DMS79 treated with DMSO at 0.1 percent for 48 hours (cell line): ENCODE results near the gene ZNF514.

ENCODE experiments used
- DNase-seq: peaks from one replicate; lab custom pipeline; 2025; lab: John Stamatoyannopoulos, UW

Gene ZNF514

GRCh38 chr2:95159690-95160449, at the start of gene ZNF514:
Gene ZNF514 (minus strand): TSS chr2:95159848. CDS start chr2:95153253, 6,595 bp downstream.
- peak; percentile 38 for DNase-seq

- no peak for DNase-seq
Measured at GRCh38 chr2:95208106-95208505, 48.5 kb upstream of the ZNF514 start.

GRCh38 chr2:95207111-95207961, 47.7 kb upstream of the ZNF514 start, which contains the start of gene ZNF892:
Gene ZNF892 (plus strand): TSS chr2:95207521. CDS start chr2:95207816, 295 bp downstream.
- peak; percentile 90 for DNase-seq

GRCh38 chr2:95206096-95206495, 46.4 kb upstream of the ZNF514 start:
- DNase-seq = no peak

GRCh38 chr2:95204396-95204795, 44.7 kb upstream of the ZNF514 start:
- no peak for DNase-seq

- no peak for DNase-seq
Measured at GRCh38 chr2:95203911-95204310, 44.3 kb upstream of the ZNF514 start.

GRCh38 chr2:95192956-95193355, 33.3 kb upstream of the ZNF514 start:
- peak; percentile 13 for DNase-seq

- no peak for DNase-seq
Measured at GRCh38 chr2:95185973-95186372, 26.3 kb upstream of the ZNF514 start.

GRCh38 chr2:95185197-95185596, 25.5 kb upstream of the ZNF514 start:
- no peak for DNase-seq

- DNase-seq = no peak
Measured at GRCh38 chr2:95181774-95182173, 22.1 kb upstream of the ZNF514 start.

- DNase-seq = no peak
Measured at GRCh38 chr2:95179451-95179850, 19.8 kb upstream of the ZNF514 start.

GRCh38 chr2:95174031-95174542, 14.4 kb upstream of the ZNF514 start:
- no peak for DNase-seq

- no peak for DNase-seq
Measured at GRCh38 chr2:95171902-95172301, 12.3 kb upstream of the ZNF514 start.

- no peak for DNase-seq
Measured at GRCh38 chr2:95166065-95166763, 6.6 kb upstream of the ZNF514 start.

GRCh38 chr2:95165371-95166064, 5.9 kb upstream of the ZNF514 start, which contains the start of gene ZNF2:
Gene ZNF2 (plus strand): TSS chr2:95165809. CDS start chr2:95176227, 10,418 bp downstream.
- peak; percentile 95 for DNase-seq

GRCh38 chr2:95165030-95165370, 5.4 kb upstream of the ZNF514 start:
- DNase-seq = no peak

- DNase-seq = peak; percentile 5
Measured at GRCh38 chr2:95158891-95159619, 593 bp downstream of the ZNF514 start.

GRCh38 chr2:95158441-95158840, 1.2 kb downstream of the ZNF514 start:
- DNase-seq = no peak

- no peak for DNase-seq
Measured at GRCh38 chr2:95149397-95149984, 10.2 kb downstream of the ZNF514 start.

- DNase-seq = no peak
Measured at GRCh38 chr2:95143838-95144237, 15.8 kb downstream of the ZNF514 start.
